Measurements from ENCODE around the gene TMEM255B. TPM values are rescaled to one million over a fixed set of nuclear protein-coding genes. Genes with fewer than 3 reads are reported as not detected.

TMEM255B gene
- total and polyA plus RNA-seq, 9 donors, result 1.9 to 9.2 (median 6.4) TPM

DNA sequence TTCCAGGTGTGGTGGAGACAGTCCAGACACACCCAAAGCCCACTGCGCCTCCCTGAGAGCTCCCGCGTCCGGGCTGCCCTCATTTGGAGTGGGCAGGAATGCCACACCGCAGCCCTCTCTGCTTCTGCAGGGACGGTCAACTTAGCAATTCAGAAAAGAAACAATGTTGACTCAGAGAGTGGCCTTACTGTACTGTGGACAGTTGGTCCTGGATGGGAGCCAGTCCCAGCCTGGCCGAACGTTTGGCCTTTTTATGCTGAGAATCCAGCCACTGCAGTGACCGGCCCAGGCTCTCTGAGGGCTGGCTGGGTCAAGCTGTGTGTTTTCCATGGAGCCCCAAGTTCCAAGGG is 97.7 kb downstream of the TMEM255B start:
- Histone ChIP-seq H3K27ac (ENCODE audit: low read length) (no peak overlapping the region), H3K4me1 (ENCODE audit: control insufficient read depth, insufficient read depth, low read length) (peaks cover 47% of the 10 kb centered on the region), H3K36me3 (ENCODE audit: control insufficient read depth, insufficient read depth, low read length) (no peaks in the 10 kb centered on the region), H3K27me3 (ENCODE audit: control insufficient read depth, insufficient read depth, low read length) (no peaks in the 10 kb centered on the region), H3K9me3 (replicated peaks; ENCODE audit: control insufficient read depth, low read depth, low read length) (no peaks in the 10 kb centered on the region), H3K4me3 (ENCODE audit: low read length) (no peak overlapping the region)
- 76% methylated on average over 9 of the region's 9 CpGs for WGBS (ENCODE audit: insufficient coverage)
- DNase-seq, result no peak

DNA sequence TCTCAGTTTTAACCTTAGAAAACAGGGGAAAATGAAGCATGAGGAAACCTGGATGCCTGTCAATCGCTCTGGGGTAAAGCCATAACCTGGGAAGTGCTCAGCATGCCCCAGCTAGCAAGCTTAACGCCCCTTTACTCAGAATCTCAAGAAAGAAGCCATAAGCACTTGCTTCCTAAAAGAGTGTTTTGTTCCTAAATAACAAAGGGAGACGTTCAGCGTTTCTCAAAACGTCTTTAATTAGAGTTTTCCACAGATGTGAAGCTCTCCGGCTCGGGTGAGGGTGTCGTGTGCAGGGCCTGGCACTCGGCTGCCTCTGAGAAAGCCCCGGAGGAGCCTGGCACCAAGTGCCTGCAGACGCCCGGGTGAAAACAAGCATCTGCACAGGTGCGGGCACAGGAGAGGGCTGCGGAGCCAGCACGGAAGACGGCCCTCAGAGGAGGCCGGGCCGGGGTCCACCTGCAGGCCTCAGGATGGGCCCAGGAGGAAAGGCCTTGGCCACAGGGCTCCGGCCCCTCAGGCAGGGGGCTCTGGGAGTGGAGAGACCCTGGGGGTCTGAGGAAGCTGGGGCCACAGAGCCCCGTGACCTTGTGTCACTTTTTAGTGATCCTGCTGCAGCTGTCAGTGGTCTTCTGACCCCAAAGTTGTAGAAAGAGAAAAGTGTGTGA is 98.6 kb downstream of the TMEM255B start:
- WGBS (ENCODE audit: insufficient coverage), result 76% methylated on average over 17 of the region's 20 CpGs
- no peak overlapping the region for H3K27ac ChIP-seq (ENCODE audit: low read length)
- no peak for DNase-seq

DNA sequence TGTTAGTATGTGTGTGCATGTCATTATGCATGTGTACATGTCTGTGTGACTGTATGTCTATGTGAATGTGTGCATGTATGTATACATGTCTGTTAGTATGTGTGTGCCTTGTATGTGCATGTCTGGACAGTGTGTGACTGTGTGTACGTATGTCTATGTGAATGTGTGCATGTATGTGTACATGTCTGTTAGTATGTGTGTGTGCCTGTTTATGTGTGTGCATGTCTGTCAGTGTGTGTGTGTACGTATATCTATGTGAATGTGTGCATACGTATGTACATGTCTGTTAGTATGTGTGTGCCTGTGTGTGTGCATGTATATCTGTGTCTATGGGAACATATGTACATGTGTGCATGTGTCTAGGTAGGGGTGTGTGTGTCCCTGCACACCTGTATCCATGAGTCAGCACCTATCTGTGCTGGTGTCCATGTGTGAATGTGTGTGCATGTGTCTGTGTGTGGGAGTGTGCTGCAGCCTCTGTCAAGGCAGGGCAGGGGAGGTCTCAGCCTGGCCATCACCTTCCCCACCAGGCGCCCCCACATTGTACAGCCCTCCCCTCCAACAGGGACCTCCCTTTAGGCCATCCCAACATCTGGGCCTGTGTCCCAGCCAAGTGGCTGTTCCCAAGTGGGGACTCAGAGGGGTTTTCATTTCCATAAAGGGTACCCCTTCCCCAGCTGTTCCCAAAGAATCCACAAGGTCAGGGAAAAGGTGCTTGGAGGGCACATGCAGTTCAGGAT is 100.5 kb downstream of the TMEM255B start:
- no peak for DNase-seq
- no peaks in the 10 kb centered on the region for H3K9me3 ChIP-seq (replicated peaks; ENCODE audit: control insufficient read depth, low read depth, low read length)
- no peak overlapping the region for H3K27ac ChIP-seq (ENCODE audit: low read length)
- WGBS (ENCODE audit: insufficient coverage), result 78% methylated on average over 1 of the region's 4 CpGs
- peaks cover 4% of the 10 kb centered on the region for H3K27me3 ChIP-seq (ENCODE audit: control insufficient read depth, insufficient read depth, low read length)
- no peaks in the 10 kb centered on the region for H3K36me3 ChIP-seq (ENCODE audit: control insufficient read depth, insufficient read depth, low read length)
- no peak overlapping the region for H3K4me3 ChIP-seq (ENCODE audit: low read length)
- peaks cover 47% of the 10 kb centered on the region for H3K4me1 ChIP-seq (ENCODE audit: control insufficient read depth, insufficient read depth, low read length)

More for the DNA sequence above, 98.6 kb downstream of the TMEM255B start:
- no peaks in the 10 kb centered on the region for H3K9me3 ChIP-seq (replicated peaks; ENCODE audit: control insufficient read depth, low read depth, low read length)
- no peak overlapping the region for H3K4me3 ChIP-seq (ENCODE audit: low read length)
- no peaks in the 10 kb centered on the region for H3K27me3 ChIP-seq (ENCODE audit: control insufficient read depth, insufficient read depth, low read length)
- H3K4me1 ChIP-seq (ENCODE audit: control insufficient read depth, insufficient read depth, low read length), result peaks cover 54% of the 10 kb centered on the region
- H3K36me3 ChIP-seq (ENCODE audit: control insufficient read depth, insufficient read depth, low read length), result no peaks in the 10 kb centered on the region

DNA sequence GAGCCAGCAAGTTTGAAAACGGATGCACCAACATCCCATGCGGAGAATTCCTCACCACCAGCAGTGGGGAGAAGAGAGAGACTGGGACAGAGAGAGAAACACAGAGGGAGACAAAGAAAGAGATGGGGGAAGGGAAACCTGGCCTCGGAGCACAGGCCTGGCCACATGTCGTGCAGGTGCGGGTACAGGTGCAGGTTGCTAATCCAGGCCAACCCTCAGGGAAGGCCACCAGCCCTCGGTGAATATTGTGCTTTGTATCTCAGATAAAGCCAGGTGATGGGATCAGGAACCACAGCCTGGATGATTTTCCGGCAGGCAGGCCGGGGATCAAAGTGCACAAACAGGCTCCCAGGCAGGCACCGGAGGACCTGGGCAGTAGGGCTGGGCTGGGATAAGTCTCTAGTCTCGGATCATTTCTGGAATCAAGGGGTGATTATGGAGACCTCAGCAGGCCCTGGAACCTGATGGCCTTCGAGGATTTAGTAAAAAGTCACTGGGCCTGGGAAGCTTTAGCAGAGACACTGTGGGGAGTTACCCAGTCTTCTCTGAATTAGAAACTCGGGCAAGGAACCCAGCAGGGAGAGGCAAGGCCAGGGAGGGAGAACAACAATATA is 101.1 kb downstream of the TMEM255B start:
- DNase-seq, result no peak
- Histone ChIP-seq H3K4me3 (ENCODE audit: low read length) (no peak overlapping the region), H3K9me3 (replicated peaks; ENCODE audit: control insufficient read depth, low read depth, low read length) (no peaks in the 10 kb centered on the region), H3K4me1 (ENCODE audit: control insufficient read depth, insufficient read depth, low read length) (peaks cover 43% of the 10 kb centered on the region), H3K27me3 (ENCODE audit: control insufficient read depth, insufficient read depth, low read length) (peaks cover 8% of the 10 kb centered on the region), H3K36me3 (ENCODE audit: control insufficient read depth, insufficient read depth, low read length) (no peaks in the 10 kb centered on the region), H3K27ac (ENCODE audit: low read length) (no peak overlapping the region)
- WGBS (ENCODE audit: insufficient coverage), result 46% methylated on average over 10 of the region's 12 CpGs

DNA sequence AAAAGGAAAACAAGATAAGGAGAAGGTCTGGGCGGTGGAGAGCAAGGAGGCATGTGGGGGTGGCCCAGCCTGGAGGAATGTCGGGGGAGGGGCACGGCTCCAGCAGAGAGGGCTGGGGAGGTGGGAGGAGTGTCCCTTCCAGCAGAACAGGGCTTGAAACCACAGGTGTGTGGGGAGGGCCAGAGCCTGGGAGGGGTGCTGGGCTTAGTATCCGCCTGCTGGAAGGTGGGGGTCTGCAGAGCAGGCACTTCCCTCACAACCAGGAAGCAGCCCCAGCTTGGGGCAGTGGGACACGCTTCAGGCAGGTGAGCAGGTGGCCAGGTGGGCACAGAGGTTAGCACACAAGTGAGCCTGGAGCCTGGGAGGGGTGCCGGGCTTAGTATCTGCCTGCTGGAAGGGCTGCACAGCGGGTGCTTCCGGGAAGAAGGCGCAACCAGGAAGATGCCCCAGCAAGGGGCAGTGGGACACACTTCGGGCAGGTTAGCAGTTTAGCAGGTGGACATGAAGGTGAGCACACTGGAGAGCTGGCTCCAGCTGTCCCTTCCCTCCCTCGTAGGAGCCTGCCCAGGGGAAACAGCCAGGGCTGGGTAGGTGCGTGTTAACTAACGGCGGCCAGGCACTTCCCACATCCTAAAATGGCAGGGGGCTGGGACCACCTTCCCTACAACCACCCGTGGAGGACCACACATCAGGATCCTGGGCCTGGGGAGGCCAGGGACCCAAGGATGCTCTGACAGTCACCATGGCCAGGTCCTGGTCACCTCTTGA is 101.8 kb downstream of the TMEM255B start:
- H3K4me1 ChIP-seq (ENCODE audit: control insufficient read depth, insufficient read depth, low read length), result peaks cover 36% of the 10 kb centered on the region
- no peak overlapping the region for H3K27ac ChIP-seq (ENCODE audit: low read length)
- no peaks in the 10 kb centered on the region for H3K36me3 ChIP-seq (ENCODE audit: control insufficient read depth, insufficient read depth, low read length)
- no peak for DNase-seq
- H3K4me3 ChIP-seq (ENCODE audit: low read length), result no peak overlapping the region
- H3K9me3 ChIP-seq (replicated peaks; ENCODE audit: control insufficient read depth, low read depth, low read length), result no peaks in the 10 kb centered on the region
- peaks cover 14% of the 10 kb centered on the region for H3K27me3 ChIP-seq (ENCODE audit: control insufficient read depth, insufficient read depth, low read length)
- WGBS (ENCODE audit: insufficient coverage), result 64% methylated on average over 10 of the region's 15 CpGs

DNA sequence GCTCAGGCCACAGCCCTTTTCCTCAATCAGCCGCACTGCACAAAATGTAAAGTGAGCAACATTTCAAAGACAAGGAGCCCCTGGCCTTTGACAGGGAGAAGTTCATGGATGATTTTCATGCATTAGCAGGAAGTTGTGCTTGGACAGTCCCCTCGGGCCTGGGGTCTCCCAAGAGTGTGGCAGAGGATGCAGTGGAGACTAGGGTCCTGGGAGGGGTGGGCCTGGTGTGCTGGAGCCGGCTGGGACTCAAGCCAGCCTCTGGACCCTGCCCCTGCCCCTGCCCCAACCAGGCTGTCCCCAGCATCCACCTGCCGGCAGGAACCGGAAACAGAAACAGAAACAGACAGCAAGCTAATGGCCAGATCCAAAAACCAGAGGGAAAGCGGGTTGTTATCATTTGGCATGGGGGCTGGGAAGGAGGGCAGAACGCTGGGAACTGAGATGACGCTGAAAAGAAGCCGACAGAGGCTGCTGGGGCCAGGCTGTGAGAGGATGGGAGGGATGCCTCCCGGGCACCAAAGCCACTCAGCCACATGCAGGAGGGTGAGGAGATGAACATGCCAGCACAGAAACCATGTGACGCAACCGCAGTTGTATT is 102.5 kb downstream of the TMEM255B start:
- WGBS (ENCODE audit: insufficient coverage), result 50% methylated on average over 6 of the region's 12 CpGs
- Histone ChIP-seq H3K4me1 (ENCODE audit: control insufficient read depth, insufficient read depth, low read length) (peaks cover 30% of the 10 kb centered on the region), H3K4me3 (ENCODE audit: low read length) (no peak overlapping the region), H3K9me3 (replicated peaks; ENCODE audit: control insufficient read depth, low read depth, low read length) (no peaks in the 10 kb centered on the region), H3K27me3 (ENCODE audit: control insufficient read depth, insufficient read depth, low read length) (peaks cover 16% of the 10 kb centered on the region), H3K36me3 (ENCODE audit: control insufficient read depth, insufficient read depth, low read length) (no peaks in the 10 kb centered on the region), H3K27ac (ENCODE audit: low read length) (no peak overlapping the region)
- DNase-seq, result no peak

DNA sequence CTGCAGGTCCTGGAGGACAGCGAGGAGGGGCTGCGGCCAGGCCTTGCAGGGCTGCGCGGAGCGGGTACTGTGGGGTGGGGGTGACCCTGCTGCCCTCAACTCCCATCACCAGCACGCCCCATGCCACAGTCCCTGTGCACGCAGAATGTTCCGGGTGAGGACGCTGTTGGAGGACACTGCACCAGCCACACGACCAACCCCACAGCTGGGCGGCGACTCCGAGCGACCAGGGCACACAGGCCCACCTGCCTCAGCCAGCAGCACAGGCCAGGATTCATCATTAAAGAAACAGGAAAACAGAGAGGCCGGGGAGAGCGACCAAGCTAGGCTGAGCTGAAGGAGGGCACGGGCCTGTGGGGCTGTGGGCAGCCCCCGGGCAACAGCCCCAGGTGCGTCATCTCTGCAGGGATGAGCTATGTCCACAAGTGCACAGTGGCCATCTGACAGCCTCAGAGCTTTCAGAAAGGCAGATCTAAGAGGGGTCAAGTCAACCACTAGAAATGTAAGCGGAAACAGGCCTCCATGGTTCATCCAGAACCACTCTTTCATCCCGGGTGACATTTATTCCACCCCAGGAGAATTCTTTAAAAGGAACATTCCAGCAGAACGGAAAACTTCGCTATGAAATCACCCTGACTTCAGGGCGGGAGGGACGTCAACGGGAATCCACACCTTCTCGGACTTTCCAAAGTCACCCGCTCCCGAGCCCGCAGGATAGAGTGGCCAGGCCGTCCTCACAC is 103.3 kb downstream of the TMEM255B start:
- Histone ChIP-seq H3K27me3 (ENCODE audit: control insufficient read depth, insufficient read depth, low read length) (peaks cover 19% of the 10 kb centered on the region), H3K4me3 (ENCODE audit: low read length) (peak overlapping the region; percentile 56), H3K27ac (ENCODE audit: low read length) (peak overlapping the region; percentile 37), H3K36me3 (ENCODE audit: control insufficient read depth, insufficient read depth, low read length) (no peaks in the 10 kb centered on the region), H3K4me1 (ENCODE audit: control insufficient read depth, insufficient read depth, low read length) (peaks cover 26% of the 10 kb centered on the region), H3K9me3 (replicated peaks; ENCODE audit: control insufficient read depth, low read depth, low read length) (no peaks in the 10 kb centered on the region)
- 66% methylated on average over 30 of the region's 31 CpGs for WGBS (ENCODE audit: insufficient coverage)
- DNase-seq, result peak; percentile 41

DNA sequence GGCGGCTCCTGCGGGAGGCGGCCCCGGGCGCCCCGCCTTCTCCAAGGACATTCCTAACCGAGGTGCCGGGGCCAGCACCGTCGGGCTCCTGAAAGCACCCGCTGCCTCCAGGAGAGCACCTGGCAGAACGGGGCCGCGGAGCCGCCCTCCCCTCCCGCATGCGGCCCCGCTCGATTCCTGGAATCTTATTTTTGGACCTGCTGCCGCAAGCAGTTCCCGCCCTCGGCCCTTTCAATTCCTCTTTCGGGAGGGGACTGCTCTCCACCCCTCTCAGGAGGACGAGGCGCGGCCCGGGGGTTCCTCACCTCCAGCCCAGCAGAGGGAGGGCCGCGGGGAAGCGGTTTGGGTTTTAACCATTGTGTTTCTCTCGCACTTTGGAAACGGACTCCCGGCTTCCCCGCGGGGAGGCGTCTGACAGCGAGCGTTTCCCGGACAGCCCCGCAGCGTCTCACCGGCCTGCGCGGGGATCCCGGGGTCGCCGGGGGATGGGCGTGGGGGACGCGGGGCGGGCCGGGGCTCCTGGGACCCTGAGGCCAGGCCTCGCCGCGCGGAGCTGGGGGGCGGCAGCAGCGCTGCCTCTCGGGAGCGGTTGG is 104.0 kb downstream of the TMEM255B start:
- H3K9me3 ChIP-seq (replicated peaks; ENCODE audit: control insufficient read depth, low read depth, low read length), result no peaks in the 10 kb centered on the region
- H3K27ac ChIP-seq (ENCODE audit: low read length), result peak overlapping the region; percentile 37
- H3K4me1 ChIP-seq (ENCODE audit: control insufficient read depth, insufficient read depth, low read length), result peaks cover 26% of the 10 kb centered on the region
- 3% methylated on average over 60 of the region's 60 CpGs for WGBS (ENCODE audit: insufficient coverage)
- DNase-seq, result peak; percentile 72
- H3K4me3 ChIP-seq (ENCODE audit: low read length), result peak overlapping the region; percentile 56
- no peaks in the 10 kb centered on the region for H3K36me3 ChIP-seq (ENCODE audit: control insufficient read depth, insufficient read depth, low read length)
- H3K27me3 ChIP-seq (ENCODE audit: control insufficient read depth, insufficient read depth, low read length), result peaks cover 19% of the 10 kb centered on the region
